ENCODE measurements around the gene NBPF3. TPM values are rescaled to one million over a fixed set of nuclear protein-coding genes. Genes with fewer than 3 reads are reported as not detected.
A peak's percentile ranks its signal among the peaks of the same experiment; 100 is the strongest.

Gene NBPF3
- total RNA-seq, 1 donor from 2014 or later = 3.9 TPM

DNA sequence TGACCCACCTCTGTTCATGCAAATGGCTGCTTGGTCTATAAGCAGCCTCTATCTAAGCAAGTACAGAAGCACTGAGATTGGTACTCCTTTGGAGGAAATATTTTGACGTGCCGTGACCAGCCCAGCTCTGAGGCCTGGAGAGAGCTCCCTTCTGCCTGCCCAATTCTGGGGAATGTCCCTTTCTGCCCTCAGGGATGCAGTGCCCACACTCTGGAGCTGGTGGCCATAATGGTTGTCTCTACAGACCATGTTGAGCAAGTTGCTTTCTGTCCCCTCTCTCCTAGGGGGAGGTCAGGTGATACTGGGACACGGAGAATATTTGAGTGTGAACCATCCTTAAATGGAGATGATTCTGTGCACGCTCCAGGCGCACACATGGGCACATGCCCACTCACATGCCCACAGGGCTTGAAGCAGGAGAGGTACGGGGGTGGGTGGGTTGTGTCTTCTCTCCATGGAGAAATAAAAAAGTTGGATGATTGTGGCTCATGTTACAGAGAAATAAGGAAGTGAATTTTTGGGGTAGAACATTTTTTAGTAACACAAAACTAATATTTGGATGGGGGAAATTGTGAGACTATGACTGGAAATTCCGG lies 55.4 kb downstream of the NBPF3 start:
- TF ChIP-seq, protein P1, sequence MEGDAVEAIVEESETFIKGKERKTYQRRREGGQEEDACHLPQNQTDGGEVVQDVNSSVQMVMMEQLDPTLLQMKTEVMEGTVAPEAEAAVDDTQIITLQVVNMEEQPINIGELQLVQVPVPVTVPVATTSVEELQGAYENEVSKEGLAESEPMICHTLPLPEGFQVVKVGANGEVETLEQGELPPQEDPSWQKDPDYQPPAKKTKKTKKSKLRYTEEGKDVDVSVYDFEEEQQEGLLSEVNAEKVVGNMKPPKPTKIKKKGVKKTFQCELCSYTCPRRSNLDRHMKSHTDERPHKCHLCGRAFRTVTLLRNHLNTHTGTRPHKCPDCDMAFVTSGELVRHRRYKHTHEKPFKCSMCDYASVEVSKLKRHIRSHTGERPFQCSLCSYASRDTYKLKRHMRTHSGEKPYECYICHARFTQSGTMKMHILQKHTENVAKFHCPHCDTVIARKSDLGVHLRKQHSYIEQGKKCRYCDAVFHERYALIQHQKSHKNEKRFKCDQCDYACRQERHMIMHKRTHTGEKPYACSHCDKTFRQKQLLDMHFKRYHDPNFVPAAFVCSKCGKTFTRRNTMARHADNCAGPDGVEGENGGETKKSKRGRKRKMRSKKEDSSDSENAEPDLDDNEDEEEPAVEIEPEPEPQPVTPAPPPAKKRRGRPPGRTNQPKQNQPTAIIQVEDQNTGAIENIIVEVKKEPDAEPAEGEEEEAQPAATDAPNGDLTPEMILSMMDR (IDR thresholded peaks at IDR 0.05) = no peak

DNA sequence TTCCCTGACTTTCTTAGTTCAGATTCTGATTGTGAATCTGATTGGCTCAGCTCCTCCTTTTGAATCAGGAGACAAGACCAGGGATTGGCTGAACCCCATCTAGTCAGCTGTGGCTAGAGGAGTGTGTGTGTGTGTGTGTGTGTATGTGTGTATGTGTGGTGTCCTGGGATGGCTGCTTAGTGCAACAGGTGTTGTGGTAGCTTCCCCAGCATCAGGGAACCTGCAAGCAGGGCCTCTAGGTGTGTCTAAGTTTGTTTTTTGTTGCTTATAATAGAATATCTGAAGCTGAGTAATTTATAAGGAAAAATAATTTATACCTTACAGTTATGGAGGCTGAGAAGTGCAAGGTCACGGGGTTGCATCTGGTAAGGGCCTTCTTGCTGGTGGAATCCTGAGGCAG lies 56.1 kb downstream of the NBPF3 start:
- DNase-seq (ENCODE audit: low spot score in 2 of 2) = peak in 1 of 2 donors; percentile 34
- Histone ChIP-seq H3K4me1 (no peaks in the 10 kb centered on the region), H3K27ac (no peak overlapping the region), H3K4me3 (no peak overlapping the region), H3K27me3 (no peaks in the 10 kb centered on the region), H3K36me3 (no peaks in the 10 kb centered on the region), H3K9me3 (no peaks in the 10 kb centered on the region)
- TF ChIP-seq, protein P1 (IDR thresholded peaks at IDR 0.05) = no peak
- intact Hi-C loops (cut with DNase I) = no loop called here

More for the DNA sequence above, 55.4 kb downstream of the NBPF3 start:
- no peaks in the 10 kb centered on the region for H3K27me3 ChIP-seq
- no peaks in the 10 kb centered on the region for H3K9me3 ChIP-seq
- no peaks in the 10 kb centered on the region for H3K4me1 ChIP-seq
- no peak overlapping the region for H3K4me3 ChIP-seq
- H3K27ac ChIP-seq = no peak overlapping the region
- no peaks in the 10 kb centered on the region for H3K36me3 ChIP-seq
- intact Hi-C loops (cut with DNase I) = no loop called here
- peak in 1 of 2 donors; percentile 21 for DNase-seq (ENCODE audit: low spot score in 2 of 2)

DNA sequence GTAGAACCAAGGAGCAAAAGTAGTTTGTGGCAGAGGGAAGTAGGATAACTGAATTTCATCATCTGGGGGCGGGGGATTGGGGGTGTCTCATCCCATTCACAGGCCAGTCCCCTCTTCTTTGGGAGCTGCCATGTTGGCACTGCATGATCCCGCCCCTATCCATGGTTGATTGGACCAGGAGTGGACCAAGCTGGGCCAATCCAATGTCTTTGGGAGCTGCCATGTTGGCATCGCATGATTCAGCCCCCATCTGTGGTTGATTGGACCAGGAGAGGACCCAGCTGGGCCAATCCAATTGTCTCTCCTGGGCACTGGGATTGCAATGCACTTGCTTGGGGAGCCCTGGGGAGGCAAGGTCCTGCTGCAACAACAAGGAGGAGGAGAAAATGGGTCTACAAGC lies 56.9 kb downstream of the NBPF3 start:
- DNase-seq (ENCODE audit: low spot score in 2 of 2) = peak in 1 of 2 donors; percentile 27
- TF ChIP-seq, protein P1 (IDR thresholded peaks at IDR 0.05) = no peak

DNA sequence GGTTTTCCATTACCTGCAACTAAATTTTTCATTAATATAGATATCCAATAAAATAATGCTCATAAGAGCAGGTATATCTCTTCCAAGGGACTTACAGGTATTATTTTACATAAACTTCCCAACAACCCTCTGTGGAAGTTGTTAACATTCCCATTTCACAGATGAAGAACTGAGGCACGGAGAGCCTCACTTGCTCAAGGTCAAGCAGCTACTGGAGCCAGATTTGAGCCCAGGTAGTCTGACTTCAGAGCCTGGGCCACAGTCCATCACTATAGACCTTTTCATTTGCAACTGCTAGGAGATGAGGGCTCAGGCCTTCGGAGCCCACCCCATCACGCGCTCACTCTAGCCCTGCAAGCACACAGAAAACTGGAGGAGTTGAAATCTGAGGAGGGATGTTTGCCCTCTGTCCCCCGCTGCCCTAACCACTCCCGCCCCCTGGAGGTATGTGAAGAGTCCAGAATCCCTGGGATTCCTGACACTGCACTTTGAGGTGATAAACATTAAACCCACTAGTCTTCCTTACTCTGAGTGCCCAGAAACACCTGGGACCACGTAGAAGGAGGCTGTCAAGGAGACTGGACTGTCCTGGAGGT lies 57.6 kb downstream of the NBPF3 start:
- DNase-seq (ENCODE audit: low spot score in 2 of 2) = peak in 1 of 2 donors; percentile 24
- no peaks in the 10 kb centered on the region for H3K36me3 ChIP-seq
- H3K9me3 ChIP-seq = no peaks in the 10 kb centered on the region
- no peaks in the 10 kb centered on the region for H3K4me1 ChIP-seq
- H3K27me3 ChIP-seq = no peaks in the 10 kb centered on the region
- TF ChIP-seq, protein P1 (IDR thresholded peaks at IDR 0.05) = no peak
- no peak overlapping the region for H3K27ac ChIP-seq
- no peak overlapping the region for H3K4me3 ChIP-seq
- intact Hi-C loops (cut with DNase I) = no loop called here

More for the DNA sequence above, 56.9 kb downstream of the NBPF3 start:
- Histone ChIP-seq H3K27ac (no peak overlapping the region), H3K36me3 (no peaks in the 10 kb centered on the region), H3K4me1 (no peaks in the 10 kb centered on the region), H3K9me3 (no peaks in the 10 kb centered on the region), H3K27me3 (no peaks in the 10 kb centered on the region), H3K4me3 (no peak overlapping the region)
- intact Hi-C loops (cut with DNase I) = no loop called here

DNA sequence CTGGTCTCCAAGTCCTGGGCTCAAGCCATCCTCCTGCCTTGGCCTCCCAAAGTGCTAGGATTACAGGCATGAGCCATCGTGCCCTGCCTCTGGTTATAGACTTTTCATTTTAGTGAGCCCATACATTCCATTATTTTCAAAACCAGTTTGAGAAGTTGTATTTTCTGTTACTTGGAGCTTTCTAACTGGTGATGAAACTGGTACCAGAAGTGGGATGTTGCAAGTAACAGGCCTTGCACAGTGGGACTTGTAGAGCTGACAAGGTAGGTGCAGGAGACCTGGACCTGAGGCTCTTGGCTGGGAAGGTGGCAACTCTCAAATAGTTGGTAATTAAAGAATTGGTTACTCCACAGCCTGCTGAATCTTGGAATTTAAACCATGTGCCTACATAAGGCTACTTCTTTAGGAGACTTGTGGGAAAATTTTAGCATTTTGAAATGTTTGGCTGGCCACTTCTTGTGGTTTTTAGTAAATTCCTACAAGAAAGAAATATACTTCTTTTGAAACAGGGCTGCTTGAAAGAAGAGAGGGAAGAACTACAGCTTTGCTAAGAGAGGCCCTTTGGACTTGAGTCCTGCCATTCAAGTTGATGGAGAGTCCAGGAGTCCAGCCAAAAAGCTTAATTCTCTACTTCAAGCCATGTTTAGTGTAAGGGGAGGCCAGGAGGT lies 59.5 kb downstream of the NBPF3 start:
- H3K9me3 ChIP-seq = no peaks in the 10 kb centered on the region
- intact Hi-C loops (cut with DNase I) = no loop called here
- TF ChIP-seq, protein P1 (IDR thresholded peaks at IDR 0.05) = no peak
- no peak overlapping the region for H3K4me3 ChIP-seq
- H3K27ac ChIP-seq = no peak overlapping the region
- no peaks in the 10 kb centered on the region for H3K27me3 ChIP-seq
- H3K36me3 ChIP-seq = no peaks in the 10 kb centered on the region
- peak in 1 of 2 donors; percentile 8 for DNase-seq (ENCODE audit: low spot score in 2 of 2)
- no peaks in the 10 kb centered on the region for H3K4me1 ChIP-seq
